GM12865 (cell line): ENCODE results near the gene NCAN.

Experiments
- DNase-seq: peaks from one replicate; pipeline ENCODE4 v3.0.0; 2010; ENCODE audit warnings: low read depth
- H3K4me3 ChIP-seq: 2 replicates; pipeline ENCODE4 v1.5.1; 2011; ENCODE audit warnings: mild to moderate bottlenecking, low read depth, low read length, control low read depth
- TF ChIP-seq, protein P1 (sequence below): IDR thresholded peaks from 2 replicates; pipeline ENCODE4 v1.5.1; 2011; ENCODE audit warnings: low read length, control low read depth, low read depth, inconsistent platforms; ENCODE audit not compliant: insufficient read depth; ENCODE audit errors: missing control alignments

NCAN gene

DNA sequence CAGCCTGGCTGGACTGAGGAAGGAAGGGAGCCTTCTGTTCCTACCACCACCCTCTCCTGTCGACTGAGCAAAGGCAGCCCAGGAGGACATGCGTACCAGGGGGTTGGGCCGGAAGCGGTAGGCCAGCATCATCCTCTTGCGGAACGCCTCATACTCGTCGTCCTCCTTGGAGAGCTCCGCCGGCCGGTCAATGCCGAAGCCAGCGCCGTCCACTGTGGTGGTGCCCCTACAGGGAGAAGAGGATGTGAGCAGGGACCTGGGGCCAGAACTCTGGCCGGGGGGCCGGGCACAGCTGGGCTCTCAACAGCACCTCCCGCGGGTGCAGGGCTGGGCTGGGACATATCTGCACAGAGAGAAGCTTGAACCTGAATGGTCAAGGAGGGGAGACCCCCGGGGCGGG lies 65.1 kb downstream of the NCAN start:
- no peak for DNase-seq
- no peak overlapping the region for H3K4me3 ChIP-seq
- TF ChIP-seq, protein P1, sequence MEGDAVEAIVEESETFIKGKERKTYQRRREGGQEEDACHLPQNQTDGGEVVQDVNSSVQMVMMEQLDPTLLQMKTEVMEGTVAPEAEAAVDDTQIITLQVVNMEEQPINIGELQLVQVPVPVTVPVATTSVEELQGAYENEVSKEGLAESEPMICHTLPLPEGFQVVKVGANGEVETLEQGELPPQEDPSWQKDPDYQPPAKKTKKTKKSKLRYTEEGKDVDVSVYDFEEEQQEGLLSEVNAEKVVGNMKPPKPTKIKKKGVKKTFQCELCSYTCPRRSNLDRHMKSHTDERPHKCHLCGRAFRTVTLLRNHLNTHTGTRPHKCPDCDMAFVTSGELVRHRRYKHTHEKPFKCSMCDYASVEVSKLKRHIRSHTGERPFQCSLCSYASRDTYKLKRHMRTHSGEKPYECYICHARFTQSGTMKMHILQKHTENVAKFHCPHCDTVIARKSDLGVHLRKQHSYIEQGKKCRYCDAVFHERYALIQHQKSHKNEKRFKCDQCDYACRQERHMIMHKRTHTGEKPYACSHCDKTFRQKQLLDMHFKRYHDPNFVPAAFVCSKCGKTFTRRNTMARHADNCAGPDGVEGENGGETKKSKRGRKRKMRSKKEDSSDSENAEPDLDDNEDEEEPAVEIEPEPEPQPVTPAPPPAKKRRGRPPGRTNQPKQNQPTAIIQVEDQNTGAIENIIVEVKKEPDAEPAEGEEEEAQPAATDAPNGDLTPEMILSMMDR = no peak

DNA sequence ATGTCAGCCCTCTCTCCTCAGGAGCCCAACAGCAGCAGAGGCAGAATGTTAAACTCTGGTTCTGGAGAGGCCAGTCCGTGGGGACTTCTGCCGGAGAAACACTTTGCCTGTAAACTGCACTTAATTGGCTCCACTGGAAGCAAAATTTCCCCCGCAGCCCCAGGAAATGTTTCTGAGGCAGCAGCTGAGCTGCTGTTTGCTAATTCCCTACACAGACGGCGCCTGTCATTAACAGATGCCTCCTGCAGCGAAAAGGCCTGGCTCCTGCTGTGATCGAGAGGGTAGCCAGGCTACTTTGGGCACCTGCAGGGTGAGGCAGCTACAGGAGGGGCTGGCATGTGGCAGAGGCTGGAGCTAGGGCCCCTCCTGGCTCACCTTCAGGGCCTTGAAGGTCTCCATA lies 66.6 kb downstream of the NCAN start:
- no peak for DNase-seq
- TF ChIP-seq, protein P1 = no peak
- no peak overlapping the region for H3K4me3 ChIP-seq

DNA sequence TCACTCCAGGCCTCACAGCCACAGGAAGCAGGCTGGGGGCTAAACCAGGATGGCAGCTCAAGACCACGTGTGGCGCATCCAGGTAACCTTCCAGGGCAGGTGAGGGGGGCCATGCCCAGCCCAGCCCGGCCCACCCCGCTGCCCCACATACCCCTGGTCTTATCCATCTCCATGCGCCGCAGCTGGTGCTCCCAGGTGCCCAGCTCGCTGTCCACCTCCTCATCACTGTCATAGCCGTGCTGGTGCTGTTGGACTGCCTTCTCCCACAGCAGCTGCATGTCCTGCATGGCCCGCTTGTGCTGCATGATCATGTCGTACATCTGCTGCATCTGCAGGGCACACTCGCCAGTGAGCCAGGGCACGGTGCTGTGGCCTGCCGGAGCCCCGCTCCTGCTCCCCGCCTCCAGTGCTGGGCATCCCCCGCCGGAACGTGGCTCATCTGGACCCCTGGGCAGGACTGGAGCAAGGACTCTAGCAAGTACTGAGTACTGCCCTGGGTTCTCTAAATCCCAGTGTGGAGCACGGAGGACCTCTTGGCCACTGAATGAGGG lies 67.4 kb downstream of the NCAN start:
- H3K4me3 ChIP-seq = no peak overlapping the region
- TF ChIP-seq, protein P1 = no peak
- no peak for DNase-seq

DNA sequence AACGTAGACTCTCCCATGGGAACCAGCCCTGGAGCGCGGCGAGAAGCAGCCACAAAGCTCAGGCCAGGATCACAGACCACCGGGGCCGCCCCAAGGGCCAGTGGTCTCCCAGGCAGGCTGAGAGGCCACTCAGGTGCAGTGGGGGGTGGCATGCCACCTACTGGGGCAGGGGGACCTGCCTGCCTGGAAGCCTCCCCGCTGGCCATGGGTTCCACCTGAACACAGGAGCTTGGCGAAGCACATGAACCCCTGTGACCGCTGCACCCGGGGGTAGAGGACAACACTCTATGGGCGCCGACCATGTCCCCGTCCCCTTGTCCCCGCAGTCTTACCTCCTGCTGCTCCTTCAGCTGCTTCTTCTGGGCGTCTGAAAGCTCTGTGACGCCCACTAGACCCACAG lies 68.1 kb downstream of the NCAN start:
- H3K4me3 ChIP-seq = no peak overlapping the region
- TF ChIP-seq, protein P1 = no peak
- DNase-seq = no peak

DNA sequence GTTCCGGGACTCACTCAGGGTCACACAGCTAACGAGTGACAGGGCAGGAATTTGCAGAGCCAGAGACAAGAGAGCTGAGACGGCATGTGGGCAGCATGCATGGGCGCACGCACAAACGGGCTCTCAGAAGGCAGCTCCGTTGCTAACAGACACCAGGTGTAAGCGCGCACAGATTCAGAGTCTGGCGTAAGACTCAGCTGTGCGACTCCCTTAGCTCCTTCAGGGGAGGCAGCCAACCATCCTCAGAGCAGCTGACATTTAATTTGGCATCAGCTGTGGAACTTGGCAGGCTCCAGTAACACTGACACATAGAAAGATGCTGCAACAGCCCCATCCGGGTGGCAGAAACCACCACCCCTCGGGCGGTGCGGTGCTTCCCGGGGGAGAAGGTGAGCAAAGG lies 68.8 kb downstream of the NCAN start:
- no peak overlapping the region for H3K4me3 ChIP-seq
- TF ChIP-seq, protein P1 = no peak
- no peak for DNase-seq

DNA sequence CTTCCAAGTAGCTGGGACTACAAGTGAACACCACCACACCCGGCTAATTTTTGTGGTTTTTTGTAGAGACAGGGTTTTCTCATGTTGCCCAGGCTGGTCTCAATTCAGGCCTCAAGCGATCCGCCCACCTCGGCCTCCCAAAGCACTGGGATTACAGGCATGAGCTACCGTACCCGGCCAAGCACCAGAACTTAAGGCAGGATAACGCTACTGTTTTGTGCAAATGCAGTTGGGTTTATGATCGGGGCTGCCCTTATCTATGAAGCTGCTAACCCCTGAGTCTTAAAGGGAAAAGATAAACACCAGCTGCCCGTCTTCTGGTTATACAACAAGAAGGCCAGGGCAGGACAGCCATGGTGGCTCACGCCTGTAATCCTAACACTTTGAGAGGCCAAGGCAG lies 73.9 kb downstream of the NCAN start:
- H3K4me3 ChIP-seq = no peak overlapping the region
- no peak for DNase-seq
- TF ChIP-seq, protein P1 = no peak

DNA sequence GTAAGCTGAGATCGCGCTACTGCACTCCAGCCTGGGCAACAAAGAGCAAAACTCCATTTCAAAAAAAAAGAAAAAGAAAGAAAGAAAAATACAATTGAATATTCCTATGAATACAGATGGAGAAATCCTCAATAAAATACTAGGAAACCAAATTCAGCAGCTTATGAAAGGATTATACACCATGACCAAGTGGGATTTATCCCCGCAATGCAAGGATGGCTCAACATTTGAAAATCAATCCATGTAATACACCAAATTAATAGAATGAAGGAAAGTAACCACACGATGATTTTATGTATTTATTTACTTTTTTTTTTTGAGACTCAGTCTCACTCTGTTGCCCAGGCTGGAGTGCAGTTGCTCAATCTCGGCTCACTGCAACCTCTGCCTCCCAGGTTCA lies 80.8 kb downstream of the NCAN start:
- no peak for DNase-seq
- H3K4me3 ChIP-seq = no peak overlapping the region
- TF ChIP-seq, protein P1 = no peak
